Vagina (tissue), 2 donors: ENCODE results near the gene MEG3. TPM values are rescaled to one million over a fixed set of nuclear protein-coding genes. Genes with fewer than 3 reads are reported as not detected.

Experiments
- DNase-seq, 2 donors: peaks; one replicate each; pipeline ENCODE4 v3.0.0-alpha.2; 2017; ENCODE audit errors: extremely low spot score in 2 of 2
- H3K27ac ChIP-seq: fragments of 200-600 bp; sonication (generic); one replicate; pipeline ENCODE4 v1.5.1; 2019
- H3K27me3 ChIP-seq: fragments of 200-600 bp; sonication (generic); one replicate; pipeline ENCODE4 v1.5.1; 2019
- H3K36me3 ChIP-seq, 2 donors: fragments of 200-600 bp; sonication (generic); one replicate each; pipeline ENCODE4 v1.5.1; 2017 to 2019
- H3K4me1 ChIP-seq: fragments of 200-600 bp; sonication (generic); one replicate; pipeline ENCODE4 v1.5.1; 2019
- H3K4me3 ChIP-seq, 2 donors: fragments of 200-600 bp; sonication (generic); 1 replicate in 1 of 2; 2 replicates in 1 of 2; pipeline ENCODE4 v1.5.1; 2016 to 2019
- H3K9me3 ChIP-seq: fragments of 200-600 bp; sonication (generic); one replicate; pipeline ENCODE4 v1.5.1; 2019
- CTCF ChIP-seq, 3 experiments: fragments of 450-650 bp in 2 of 3; fragments of 200-600 bp in 1 of 3; sonication (generic) in 1 of 3; IDR thresholded peaks; one replicate each; pipeline ENCODE4 v1.5.1; 2017 to 2019; ENCODE audit warnings: antibody characterized with exemption in 3 of 3, mild to moderate bottlenecking in 2 of 3, moderate library complexity in 2 of 3
- POLR2A ChIP-seq, 2 donors: fragments of 450-650 bp; IDR thresholded peaks; one replicate each; pipeline ENCODE4 v1.6.1; 2017; ENCODE audit warnings: antibody characterized with exemption in 2 of 2, mild to moderate bottlenecking in 2 of 2, moderate library complexity in 2 of 2
- POLR2AphosphoS5 ChIP-seq, 2 donors: sonication (generic); formaldehyde crosslinking; IDR thresholded peaks; one replicate each; pipeline ENCODE4 v1.9.0; 2017; ENCODE audit warnings: antibody characterized with exemption in 2 of 2, mild to moderate bottlenecking in 2 of 2, low read depth in 1 of 2; ENCODE audit not compliant: insufficient read depth in 1 of 2
- intact Hi-C: fragments of 100-400 bp; cut with DNase I; formaldehyde crosslinking; loops from one replicate; pipeline ENCODE4 v1.15.1; 2023
- total RNA-seq: library from RNA; depleted of rRNA; stranded (reverse); fragments of >200 nt; gene quantifications from one replicate; pipeline ENCODE4 v1.2.3, GENCODE V29; 2016

Gene MEG3
- total RNA-seq, 1 donor from 2014 or later = 126 TPM

GRCh38 chr14:100868621-100869370 lies 42.9 kb downstream of the MEG3 start:
- no peak for TF ChIP-seq CTCF (IDR thresholded peaks at IDR 0.05)
- TF ChIP-seq POLR2A (IDR thresholded peaks at IDR 0.05) = no peak
- no peak for TF ChIP-seq POLR2AphosphoS5 (IDR thresholded peaks at IDR 0.05; ENCODE audit: insufficient read depth in 1 of 2, low read depth in 1 of 2)
- Histone ChIP-seq H3K36me3 (no peaks in the 10 kb centered on the region), H3K9me3 (no peaks in the 10 kb centered on the region), H3K4me3 (no peak overlapping the region), H3K27me3 (no peaks in the 10 kb centered on the region), H3K4me1 (no peaks in the 10 kb centered on the region), H3K27ac (no peak overlapping the region)
- intact Hi-C loops = no loop called here
- DNase-seq = no peak

GRCh38 chr14:100871234-100872186 lies 45.6 kb downstream of the MEG3 start:
- H3K27me3 ChIP-seq = no peaks in the 10 kb centered on the region
- H3K4me3 ChIP-seq = no peak overlapping the region
- H3K36me3 ChIP-seq = no peaks in the 10 kb centered on the region
- H3K9me3 ChIP-seq = no peaks in the 10 kb centered on the region
- TF ChIP-seq POLR2AphosphoS5 (IDR thresholded peaks at IDR 0.05; ENCODE audit: insufficient read depth in 1 of 2, low read depth in 1 of 2) (no peak), POLR2A (IDR thresholded peaks at IDR 0.05) (no peak), CTCF (IDR thresholded peaks at IDR 0.05) (no peak)
- no peak for DNase-seq
- no peaks in the 10 kb centered on the region for H3K4me1 ChIP-seq
- intact Hi-C loops = no loop called here
- no peak overlapping the region for H3K27ac ChIP-seq

DNA sequence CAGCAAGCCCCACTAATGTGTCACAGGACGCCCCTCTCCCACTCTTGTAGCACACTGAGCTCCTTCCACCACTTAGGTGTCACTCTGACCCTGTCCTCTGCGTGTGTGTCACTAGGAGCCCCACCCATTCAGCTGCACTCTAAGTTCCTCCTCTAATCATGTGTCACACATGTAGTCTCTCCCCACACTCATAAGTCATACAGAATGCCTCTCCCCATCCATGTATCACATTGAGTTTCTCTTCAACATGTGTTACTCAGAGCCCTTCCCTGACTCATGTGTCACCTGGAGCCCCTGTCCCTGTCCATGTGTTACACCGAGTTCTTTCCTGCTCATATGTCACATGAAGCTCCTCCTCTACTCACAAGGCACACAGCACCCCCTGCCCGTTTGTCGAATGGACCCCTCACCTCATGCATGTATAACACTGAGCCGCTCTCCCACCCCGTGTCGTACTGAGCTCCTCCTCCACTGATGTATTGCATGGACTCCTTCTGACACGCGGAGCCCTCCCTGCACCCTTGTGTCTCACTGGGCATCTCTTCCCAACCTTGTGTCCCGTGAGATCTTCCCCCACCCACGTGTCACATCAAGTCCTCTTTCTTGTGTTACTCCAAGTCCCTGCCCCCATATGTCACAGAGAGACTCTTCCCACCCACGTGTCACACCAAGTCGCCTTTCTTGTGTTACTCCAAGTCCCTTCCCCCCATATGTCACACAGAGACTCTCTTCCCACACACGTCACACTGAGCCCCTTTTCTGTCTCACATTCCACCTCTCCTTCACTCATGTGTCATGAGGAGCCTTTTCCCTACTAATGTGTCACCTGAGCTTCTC lies 46.6 kb downstream of the MEG3 start:
- Histone ChIP-seq H3K27ac (no peak overlapping the region), H3K27me3 (no peaks in the 10 kb centered on the region), H3K9me3 (no peaks in the 10 kb centered on the region), H3K4me3 (no peak overlapping the region), H3K4me1 (no peaks in the 10 kb centered on the region), H3K36me3 (no peaks in the 10 kb centered on the region)
- intact Hi-C loops = no loop called here
- no peak for DNase-seq
- TF ChIP-seq POLR2A (IDR thresholded peaks at IDR 0.05) = no peak
- TF ChIP-seq POLR2AphosphoS5 (IDR thresholded peaks at IDR 0.05; ENCODE audit: insufficient read depth in 1 of 2, low read depth in 1 of 2) = no peak
- no peak for TF ChIP-seq CTCF (IDR thresholded peaks at IDR 0.05)

- Histone ChIP-seq H3K27ac (no peak overlapping the region), H3K27me3 (no peaks in the 10 kb centered on the region), H3K36me3 (no peaks in the 10 kb centered on the region), H3K4me1 (no peaks in the 10 kb centered on the region), H3K9me3 (no peaks in the 10 kb centered on the region), H3K4me3 (no peak overlapping the region)
- TF ChIP-seq POLR2A (IDR thresholded peaks at IDR 0.05) (no peak), CTCF (IDR thresholded peaks at IDR 0.05) (no peak), POLR2AphosphoS5 (IDR thresholded peaks at IDR 0.05; ENCODE audit: insufficient read depth in 1 of 2, low read depth in 1 of 2) (no peak)
- DNase-seq = no peak
- intact Hi-C loops = no loop called here
These were observed 47.2 kb downstream of the MEG3 start for GRCh38 chr14:100873096-100873482.
